ENCODE data around the gene ANKMY1.

The ANKMY1 gene

DNA sequence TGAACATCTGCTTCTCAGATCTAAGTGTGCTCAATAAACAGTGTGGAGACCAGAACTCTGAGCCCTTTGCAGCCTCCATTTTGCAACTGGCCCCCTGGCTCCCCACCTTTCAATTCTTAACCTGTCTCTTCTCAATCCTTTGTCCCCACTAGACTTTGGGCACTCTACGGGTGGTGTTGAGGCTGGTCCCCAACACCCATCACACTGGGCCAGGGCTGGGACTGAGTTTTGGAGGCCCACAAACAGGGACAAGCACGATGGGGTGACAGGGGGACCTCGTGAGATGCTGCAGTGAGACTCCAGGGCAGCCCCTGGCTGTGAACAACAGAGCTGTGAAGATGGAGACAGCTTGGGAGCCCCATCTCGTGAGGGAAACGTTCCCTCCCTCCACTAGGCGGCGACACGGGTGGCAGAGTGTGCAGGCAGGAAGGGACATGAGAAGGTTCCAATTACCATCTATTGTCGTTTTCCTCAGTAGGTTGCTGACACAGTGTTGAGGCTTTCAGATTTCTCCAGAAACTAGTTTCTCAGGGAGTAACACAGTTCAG is 1.2 kb downstream of the ANKMY1 start (continued):
- TF ChIP-seq ISL1 (CRISPR knock-in tag; IDR thresholded peaks at IDR 0.05), result no peak
- TF ChIP-seq TSHZ2 (CRISPR knock-in tag; IDR thresholded peaks at IDR 0.05), result no peak
- no peak for TF ChIP-seq OSR1 (CRISPR knock-in tag; IDR thresholded peaks at IDR 0.05)
- no peak for TF ChIP-seq CSDC2 (CRISPR knock-in tag; IDR thresholded peaks at IDR 0.05)

GRCh38 chr2:240555541-240556250 is 2.1 kb downstream of the ANKMY1 start:
- no peak for TF ChIP-seq ARNTL (CRISPR knock-in tag; IDR thresholded peaks at IDR 0.05; ENCODE audit: borderline replicate concordance, low read depth)
- TF ChIP-seq TSHZ2 (CRISPR knock-in tag; IDR thresholded peaks at IDR 0.05), result no peak
- TF ChIP-seq ZC3H10 (CRISPR knock-in tag; IDR thresholded peaks at IDR 0.05), result no peak
- TF ChIP-seq ZNF8 (CRISPR knock-in tag; IDR thresholded peaks at IDR 0.05), result no peak
- no peak for ATAC-seq

DNA sequence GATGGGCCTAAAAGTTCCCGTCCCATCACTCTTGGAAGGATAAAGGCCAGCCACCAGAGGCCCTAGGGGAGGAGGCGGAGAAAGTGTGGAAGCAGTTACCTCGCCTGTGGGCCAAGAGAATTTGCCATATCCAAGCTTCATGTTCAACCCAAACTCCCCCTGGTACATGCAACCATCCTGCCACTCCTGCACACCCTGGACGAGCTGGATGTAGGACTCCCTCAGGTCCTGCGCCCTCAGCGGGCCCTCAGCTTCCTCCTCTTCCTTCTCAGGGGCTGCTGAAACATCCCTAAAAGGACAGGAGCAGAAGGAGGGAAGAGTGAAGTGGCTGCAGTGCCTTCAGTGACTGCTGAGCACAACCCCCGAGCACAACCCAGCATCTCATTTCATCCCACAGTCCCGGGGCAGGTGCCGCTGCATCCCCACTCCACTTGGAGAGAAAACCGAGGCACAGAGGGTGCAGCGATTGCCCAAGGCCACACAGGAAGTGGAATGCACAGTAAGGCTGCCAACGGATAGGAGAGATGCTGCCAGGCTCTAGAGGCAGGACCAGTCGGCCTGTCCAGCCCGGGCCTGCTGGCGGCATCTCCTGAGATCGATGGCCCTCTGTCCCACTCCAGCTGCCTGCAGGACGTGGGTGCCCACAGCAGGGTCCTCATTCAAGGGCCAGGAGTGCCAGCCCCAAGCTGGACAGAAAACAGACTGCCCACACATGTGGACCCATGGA is 2.9 kb downstream of the ANKMY1 start:
- no peak for ATAC-seq
- TF ChIP-seq, protein P1, sequence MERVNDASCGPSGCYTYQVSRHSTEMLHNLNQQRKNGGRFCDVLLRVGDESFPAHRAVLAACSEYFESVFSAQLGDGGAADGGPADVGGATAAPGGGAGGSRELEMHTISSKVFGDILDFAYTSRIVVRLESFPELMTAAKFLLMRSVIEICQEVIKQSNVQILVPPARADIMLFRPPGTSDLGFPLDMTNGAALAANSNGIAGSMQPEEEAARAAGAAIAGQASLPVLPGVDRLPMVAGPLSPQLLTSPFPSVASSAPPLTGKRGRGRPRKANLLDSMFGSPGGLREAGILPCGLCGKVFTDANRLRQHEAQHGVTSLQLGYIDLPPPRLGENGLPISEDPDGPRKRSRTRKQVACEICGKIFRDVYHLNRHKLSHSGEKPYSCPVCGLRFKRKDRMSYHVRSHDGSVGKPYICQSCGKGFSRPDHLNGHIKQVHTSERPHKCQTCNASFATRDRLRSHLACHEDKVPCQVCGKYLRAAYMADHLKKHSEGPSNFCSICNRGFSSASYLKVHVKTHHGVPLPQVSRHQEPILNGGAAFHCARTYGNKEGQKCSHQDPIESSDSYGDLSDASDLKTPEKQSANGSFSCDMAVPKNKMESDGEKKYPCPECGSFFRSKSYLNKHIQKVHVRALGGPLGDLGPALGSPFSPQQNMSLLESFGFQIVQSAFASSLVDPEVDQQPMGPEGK (CRISPR knock-in tag; IDR thresholded peaks at IDR 0.05; ENCODE audit: borderline replicate concordance), result no peak
- no peak for TF ChIP-seq ZNF70 (CRISPR knock-in tag; IDR thresholded peaks at IDR 0.05)
- no peak for TF ChIP-seq ARNTL (CRISPR knock-in tag; IDR thresholded peaks at IDR 0.05; ENCODE audit: borderline replicate concordance, low read depth)
- TF ChIP-seq, protein P2, sequence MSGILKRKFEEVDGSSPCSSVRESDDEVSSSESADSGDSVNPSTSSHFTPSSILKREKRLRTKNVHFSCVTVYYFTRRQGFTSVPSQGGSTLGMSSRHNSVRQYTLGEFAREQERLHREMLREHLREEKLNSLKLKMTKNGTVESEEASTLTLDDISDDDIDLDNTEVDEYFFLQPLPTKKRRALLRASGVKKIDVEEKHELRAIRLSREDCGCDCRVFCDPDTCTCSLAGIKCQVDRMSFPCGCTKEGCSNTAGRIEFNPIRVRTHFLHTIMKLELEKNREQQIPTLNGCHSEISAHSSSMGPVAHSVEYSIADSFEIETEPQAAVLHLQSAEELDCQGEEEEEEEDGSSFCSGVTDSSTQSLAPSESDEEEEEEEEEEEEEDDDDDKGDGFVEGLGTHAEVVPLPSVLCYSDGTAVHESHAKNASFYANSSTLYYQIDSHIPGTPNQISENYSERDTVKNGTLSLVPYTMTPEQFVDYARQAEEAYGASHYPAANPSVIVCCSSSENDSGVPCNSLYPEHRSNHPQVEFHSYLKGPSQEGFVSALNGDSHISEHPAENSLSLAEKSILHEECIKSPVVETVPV (CRISPR knock-in tag; IDR thresholded peaks at IDR 0.05), result no peak
- no peak for TF ChIP-seq ZC3H10 (CRISPR knock-in tag; IDR thresholded peaks at IDR 0.05)
- TF ChIP-seq SNAI2 (CRISPR knock-in tag; IDR thresholded peaks at IDR 0.05), result no peak
- TF ChIP-seq TOX (CRISPR knock-in tag; IDR thresholded peaks at IDR 0.05; ENCODE audit: borderline replicate concordance), result no peak
- no peak for TF ChIP-seq OSR1 (CRISPR knock-in tag; IDR thresholded peaks at IDR 0.05)
- no peak for TF ChIP-seq TCF4 (CRISPR knock-in tag; IDR thresholded peaks at IDR 0.05; ENCODE audit: borderline replicate concordance)
- no peak for TF ChIP-seq TSHZ2 (CRISPR knock-in tag; IDR thresholded peaks at IDR 0.05)
- no peak for TF ChIP-seq RARB (CRISPR knock-in tag; IDR thresholded peaks at IDR 0.05)
- TF ChIP-seq CREB5 (CRISPR knock-in tag; IDR thresholded peaks at IDR 0.05; ENCODE audit: low read depth), result no peak
- no peak for TF ChIP-seq ZFP3 (CRISPR knock-in tag; IDR thresholded peaks at IDR 0.05)
- no peak for TF ChIP-seq PPARA (CRISPR knock-in tag; IDR thresholded peaks at IDR 0.05; ENCODE audit: borderline replicate concordance)
- TF ChIP-seq ISL1 (CRISPR knock-in tag; IDR thresholded peaks at IDR 0.05), result no peak
- TF ChIP-seq ZNF8 (CRISPR knock-in tag; IDR thresholded peaks at IDR 0.05), result no peak
- no peak for TF ChIP-seq GLIS3 (CRISPR knock-in tag; IDR thresholded peaks at IDR 0.05)
- no peak for TF ChIP-seq ESRRG (CRISPR knock-in tag; IDR thresholded peaks at IDR 0.05)
- no peak for TF ChIP-seq ZFP30 (CRISPR knock-in tag; IDR thresholded peaks at IDR 0.05)
- TF ChIP-seq CSDC2 (CRISPR knock-in tag; IDR thresholded peaks at IDR 0.05), result no peak
